Nephron progenitor cell (in vitro differentiated cells): ENCODE measurements around the gene NOVA2.

Source experiments
- DNase-seq: peaks from one replicate; pipeline ENCODE4 v3.0.0; 2021
- H3K27ac Mint-ChIP-seq: 2 replicates; pipeline ENCODE4 v1.8.0; 2021; ENCODE audit warnings: mild to moderate bottlenecking, moderate library complexity, mixed read lengths
- H3K27me3 Mint-ChIP-seq: 2 replicates; pipeline ENCODE4 v1.8.0; 2021; ENCODE audit warnings: mild to moderate bottlenecking, low read depth, mixed read lengths; ENCODE audit not compliant: poor library complexity
- H3K36me3 Mint-ChIP-seq: 2 replicates; pipeline ENCODE4 v1.8.0; 2021; ENCODE audit warnings: low read depth, mixed read lengths
- H3K4me1 Mint-ChIP-seq: 2 replicates; pipeline ENCODE4 v1.8.0; 2021; ENCODE audit warnings: mixed read lengths
- H3K4me3 Mint-ChIP-seq: 2 replicates; pipeline ENCODE4 v1.8.0; 2021; ENCODE audit warnings: mild to moderate bottlenecking, moderate library complexity, mixed read lengths
- H3K9me3 Mint-ChIP-seq: 2 replicates; pipeline ENCODE4 v1.8.0; 2021; ENCODE audit warnings: mild to moderate bottlenecking, moderate library complexity, mixed read lengths
- CTCF ChIP-seq: fragments of 200-600 bp; sonication (generic); IDR thresholded peaks from 2 replicates; pipeline ENCODE4 v1.5.0; 2021; ENCODE audit warnings: antibody characterized with exemption

Gene NOVA2

GRCh38 chr19:45981350-45981749 lies 7.7 kb upstream of the NOVA2 start:
- no peak for TF ChIP-seq CTCF

DNA sequence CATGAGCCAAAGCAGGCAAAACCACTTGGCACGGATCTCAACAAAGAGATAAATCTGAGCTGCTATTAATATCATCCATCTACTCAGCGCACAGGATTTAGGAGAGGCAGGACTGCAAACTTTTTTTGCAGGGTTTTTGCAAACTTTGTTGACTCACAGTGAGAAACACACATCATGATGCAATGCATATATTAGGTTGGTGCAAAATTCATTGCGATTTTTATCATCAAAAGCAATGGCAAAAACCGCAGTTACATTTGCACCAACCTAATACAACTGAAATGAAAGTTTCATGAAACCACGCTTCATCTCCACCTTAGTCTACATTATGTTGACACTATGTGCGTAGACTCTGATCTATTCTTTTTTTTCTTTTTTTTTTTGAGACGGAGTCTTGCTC lies 4.5 kb upstream of the NOVA2 start:
- Mint-ChIP-seq H3K27ac (no peak overlapping the region), H3K4me3 (no peak overlapping the region), H3K36me3 (no peaks in the 10 kb centered on the region), H3K9me3 (no peaks in the 10 kb centered on the region), H3K4me1 (peaks cover 15% of the 10 kb centered on the region), H3K27me3 (peaks cover 62% of the 10 kb centered on the region)
- DNase-seq: no peak
- TF ChIP-seq CTCF: no peak

More at GRCh38 chr19:45981350-45981749, 7.7 kb upstream of the NOVA2 start:
- Mint-ChIP-seq H3K9me3 (no peaks in the 10 kb centered on the region), H3K4me3 (no peak overlapping the region), H3K27me3 (peaks cover 48% of the 10 kb centered on the region), H3K36me3 (no peaks in the 10 kb centered on the region), H3K27ac (no peak overlapping the region), H3K4me1 (peaks cover 8% of the 10 kb centered on the region)
- DNase-seq: no peak

- Mint-ChIP-seq H3K27me3 (peaks cover 68% of the 10 kb centered on the region), H3K4me1 (peaks cover 8% of the 10 kb centered on the region), H3K27ac (no peak overlapping the region), H3K9me3 (no peaks in the 10 kb centered on the region), H3K4me3 (no peak overlapping the region), H3K36me3 (no peaks in the 10 kb centered on the region)
- no peak for DNase-seq
- TF ChIP-seq CTCF: no peak
These were observed 2.5 kb upstream of the NOVA2 start for GRCh38 chr19:45976178-45976577.

GRCh38 chr19:45975306-45976070 lies 1.8 kb upstream of the NOVA2 start:
- H3K36me3 Mint-ChIP-seq: no peaks in the 10 kb centered on the region
- H3K27ac Mint-ChIP-seq: no peak overlapping the region
- H3K9me3 Mint-ChIP-seq: no peaks in the 10 kb centered on the region
- H3K4me3 Mint-ChIP-seq: no peak overlapping the region
- peaks cover 8% of the 10 kb centered on the region for H3K4me1 Mint-ChIP-seq
- DNase-seq: no peak
- no peak for TF ChIP-seq CTCF
- H3K27me3 Mint-ChIP-seq: peaks cover 73% of the 10 kb centered on the region

DNA sequence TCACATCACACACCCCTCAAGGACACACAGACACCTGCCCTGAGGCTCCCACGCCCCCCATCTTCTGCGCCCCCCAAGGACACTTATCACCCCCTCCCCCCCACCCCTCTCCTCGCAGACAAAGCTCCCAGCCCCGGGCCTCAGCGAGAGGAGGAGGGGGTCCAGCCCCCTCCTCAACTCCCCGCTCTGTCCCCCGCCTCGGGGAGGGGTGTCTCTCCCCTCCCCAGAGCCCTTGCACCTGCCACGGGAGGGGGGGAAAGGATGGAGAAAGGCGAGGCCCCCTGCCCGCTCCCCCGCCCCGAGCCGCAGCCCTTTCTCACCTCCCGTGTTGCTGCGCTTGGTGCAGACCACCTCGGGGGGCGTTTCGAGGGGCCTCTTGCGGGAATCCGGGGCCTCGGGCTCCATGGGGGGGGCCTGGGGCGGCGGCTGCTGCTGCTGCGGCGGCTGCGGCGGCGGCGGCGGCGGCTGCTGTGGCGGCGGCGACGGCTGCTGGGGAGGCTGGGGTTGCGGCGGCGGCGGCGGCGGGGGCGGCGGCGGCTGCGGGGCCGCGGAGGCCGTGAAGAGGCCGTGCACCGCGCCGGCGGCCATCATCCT lies 621 bp downstream of the NOVA2 start:
- Mint-ChIP-seq H3K9me3 (no peaks in the 10 kb centered on the region), H3K4me3 (peak overlapping the region; percentile 54), H3K27ac (no peak overlapping the region), H3K27me3 (peaks cover 94% of the 10 kb centered on the region), H3K36me3 (no peaks in the 10 kb centered on the region), H3K4me1 (peaks cover 8% of the 10 kb centered on the region)
- DNase-seq: peak; percentile 57
- no peak for TF ChIP-seq CTCF
